GM12865 (cell line): ENCODE measurements around the gene APOL1.
A peak's percentile ranks its signal among the peaks of the same experiment; 100 is the strongest.
"Not testable (repeated sequence)": the region's sequence is repeated elsewhere in the genome, so short reads cannot be mapped to it uniquely, and the experiment has no call there.

Source experiments
- DNase-seq: peaks from one replicate; pipeline ENCODE4 v3.0.0; 2010; ENCODE audit warnings: low read depth
- H3K4me3 ChIP-seq: 2 replicates; pipeline ENCODE4 v1.5.1; 2011; ENCODE audit warnings: mild to moderate bottlenecking, low read depth, low read length, control low read depth
- CTCF ChIP-seq: IDR thresholded peaks from 2 replicates; pipeline ENCODE4 v1.5.1; 2011; ENCODE audit warnings: low read length, control low read depth, low read depth, inconsistent platforms; ENCODE audit not compliant: insufficient read depth; ENCODE audit errors: missing control alignments

The APOL1 gene, protein sequence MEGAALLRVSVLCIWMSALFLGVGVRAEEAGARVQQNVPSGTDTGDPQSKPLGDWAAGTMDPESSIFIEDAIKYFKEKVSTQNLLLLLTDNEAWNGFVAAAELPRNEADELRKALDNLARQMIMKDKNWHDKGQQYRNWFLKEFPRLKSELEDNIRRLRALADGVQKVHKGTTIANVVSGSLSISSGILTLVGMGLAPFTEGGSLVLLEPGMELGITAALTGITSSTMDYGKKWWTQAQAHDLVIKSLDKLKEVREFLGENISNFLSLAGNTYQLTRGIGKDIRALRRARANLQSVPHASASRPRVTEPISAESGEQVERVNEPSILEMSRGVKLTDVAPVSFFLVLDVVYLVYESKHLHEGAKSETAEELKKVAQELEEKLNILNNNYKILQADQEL

GRCh38 chr22:36252754-36253522 is at the start of gene APOL1:
Gene APOL1 (plus strand): TSS chr22:36253133. CDS start chr22:36254956, 1,823 bp downstream.
- H3K4me3 ChIP-seq = peak within 1 kb of the TSS; percentile 70
- peak; percentile 73 for DNase-seq
- TF ChIP-seq CTCF = no peak

GRCh38 chr22:36203441-36203840 is 49.5 kb upstream of the APOL1 start:
- DNase-seq = not testable (repeated sequence)

DNA sequence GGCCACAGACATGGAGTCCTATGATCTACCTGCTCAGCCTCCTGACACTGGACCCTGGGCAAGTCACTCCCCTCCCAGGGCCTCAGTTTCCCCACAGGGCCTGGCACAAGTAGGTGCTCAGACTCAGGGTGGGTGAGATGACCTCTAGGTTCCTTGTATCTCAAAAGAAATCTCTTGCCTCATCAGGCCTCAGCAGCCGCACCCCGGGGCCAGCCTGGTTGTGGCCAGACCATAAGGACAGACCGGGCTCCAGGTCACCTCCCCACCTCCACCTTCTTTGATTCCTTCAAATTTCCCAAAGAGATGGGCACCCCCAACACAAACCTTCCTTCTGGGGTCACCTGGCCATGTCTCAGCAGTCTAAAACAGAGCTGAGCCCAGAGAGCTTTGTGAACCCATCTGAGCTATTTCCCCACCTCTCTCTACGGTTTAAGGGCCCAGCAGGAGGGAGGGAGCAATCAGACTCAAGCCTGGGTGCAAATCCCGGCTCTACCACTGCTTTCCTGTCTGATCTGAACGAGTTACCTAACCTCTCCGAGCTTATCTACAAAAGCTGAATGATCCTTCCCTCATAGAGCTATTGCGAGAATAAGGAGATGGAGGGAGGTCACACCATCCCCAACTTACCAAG is 48.8 kb upstream of the APOL1 start:
- H3K4me3 ChIP-seq = no peak overlapping the region
- TF ChIP-seq CTCF = no peak
- DNase-seq = no peak

More at GRCh38 chr22:36203441-36203840, 49.5 kb upstream of the APOL1 start:
- H3K4me3 ChIP-seq = not testable (repeated sequence)

DNA sequence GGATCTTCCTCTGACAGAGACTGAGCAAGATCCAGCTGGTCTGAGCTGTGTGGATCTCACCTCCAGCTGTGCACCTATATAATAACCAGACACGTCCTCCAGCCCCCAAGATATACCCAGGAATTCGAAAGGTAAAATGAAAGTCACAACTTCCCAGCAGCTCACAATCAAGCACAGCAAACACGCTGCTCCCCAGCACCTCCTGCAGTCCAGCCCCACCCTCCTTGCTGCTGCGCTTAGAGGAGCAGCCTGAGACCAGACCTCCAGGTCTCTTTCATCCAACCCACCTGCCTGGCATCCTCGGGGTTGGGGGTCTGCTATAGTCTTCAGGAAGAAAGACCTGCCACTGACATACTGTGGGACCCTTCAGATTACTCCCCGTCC is 48.3 kb upstream of the APOL1 start:
- H3K4me3 ChIP-seq = no peak overlapping the region
- TF ChIP-seq CTCF = no peak
- no peak for DNase-seq

GRCh38 chr22:36205573-36205972 is 47.4 kb upstream of the APOL1 start:
- H3K4me3 ChIP-seq, DNase-seq: not testable (repeated sequence)

DNA sequence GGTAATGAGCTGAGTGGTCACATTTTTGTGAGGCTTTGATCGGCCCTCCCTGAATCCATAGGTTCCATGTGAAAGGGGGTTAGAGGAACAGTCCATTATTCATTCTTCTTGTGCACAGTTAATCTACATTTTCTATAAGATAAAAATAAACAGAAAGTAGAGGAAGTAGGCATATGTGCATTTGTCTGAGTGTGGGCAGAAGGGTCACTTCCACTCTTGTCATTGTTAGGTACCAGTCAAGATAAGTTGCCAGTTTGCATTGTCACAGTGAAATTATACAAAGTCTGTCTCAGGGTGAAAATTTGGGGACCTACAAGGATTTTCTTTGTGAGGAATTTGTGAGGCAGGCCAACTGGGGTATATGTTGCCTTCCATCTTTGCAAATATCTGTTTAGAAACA is 46.7 kb upstream of the APOL1 start:
- no peak overlapping the region for H3K4me3 ChIP-seq
- no peak for DNase-seq
- TF ChIP-seq CTCF = no peak

DNA sequence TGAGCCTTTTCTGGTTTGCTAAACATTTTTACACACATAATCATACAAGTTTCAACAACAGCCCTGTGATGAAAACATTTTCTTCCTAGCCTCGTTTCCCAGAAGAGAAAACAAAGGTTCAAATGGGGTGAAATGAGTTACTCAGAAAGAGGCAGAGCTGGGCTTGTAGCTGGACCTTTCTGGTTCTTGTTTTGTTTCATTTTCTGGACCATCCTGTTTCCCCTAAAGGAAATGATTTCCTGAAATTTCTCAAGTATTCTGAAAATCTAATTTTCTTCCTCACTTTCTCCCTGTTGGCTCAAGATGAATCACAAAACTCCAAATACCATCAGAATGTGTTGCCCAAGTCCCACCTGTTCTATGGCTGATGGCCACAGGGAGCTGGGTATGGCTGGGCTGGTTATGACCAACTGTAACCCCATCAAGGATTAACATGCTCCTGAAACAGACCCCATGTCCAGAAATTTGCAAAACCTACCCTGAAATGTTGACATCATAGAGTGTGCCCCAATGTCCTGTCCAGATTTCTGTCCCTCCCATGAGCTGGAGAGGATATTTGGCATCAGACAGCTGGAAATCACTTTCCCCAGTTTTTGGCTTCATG is 44.7 kb upstream of the APOL1 start:
- DNase-seq = no peak
- no peak for TF ChIP-seq CTCF
- no peak overlapping the region for H3K4me3 ChIP-seq
